ENCODE data around the gene KCNB1. TPM values are rescaled to one million over a fixed set of nuclear protein-coding genes. Genes with fewer than 3 reads are reported as not detected.

Gene KCNB1
- total RNA-seq, 1 donor from 2014 or later = 1.3 TPM

- peaks cover 2% of the 10 kb centered on the region for H3K27me3 Mint-ChIP-seq (ENCODE audit: low read depth)
- no peaks in the 10 kb centered on the region for H3K9me3 Mint-ChIP-seq (ENCODE audit: low read depth)
- H3K4me3 Mint-ChIP-seq (ENCODE audit: unreplicated experiment) = no peak overlapping the region
- no peak overlapping the region for H3K27ac Mint-ChIP-seq (ENCODE audit: unreplicated experiment)
- no peaks in the 10 kb centered on the region for H3K36me3 Mint-ChIP-seq (ENCODE audit: low read depth)
- peaks cover 9% of the 10 kb centered on the region for H3K4me1 Mint-ChIP-seq (ENCODE audit: low read depth)
- DNase-seq (ENCODE audit: low spot score) = no peak
- no peak for TF ChIP-seq CTCF (IDR thresholded peaks at IDR 0.05)
These were observed 130.7 kb downstream of the KCNB1 start for GRCh38 chr20:49351775-49352174.

GRCh38 chr20:49349694-49350252 is 132.7 kb downstream of the KCNB1 start:
- TF ChIP-seq CTCF (IDR thresholded peaks at IDR 0.05) = no peak
- peaks cover 29% of the 10 kb centered on the region for H3K4me1 Mint-ChIP-seq (ENCODE audit: low read depth)
- no peak overlapping the region for H3K4me3 Mint-ChIP-seq (ENCODE audit: unreplicated experiment)
- DNase-seq (ENCODE audit: low spot score) = no peak
- no peaks in the 10 kb centered on the region for H3K9me3 Mint-ChIP-seq (ENCODE audit: low read depth)
- H3K36me3 Mint-ChIP-seq (ENCODE audit: low read depth) = no peaks in the 10 kb centered on the region
- H3K27me3 Mint-ChIP-seq (ENCODE audit: low read depth) = peaks cover 2% of the 10 kb centered on the region
- H3K27ac Mint-ChIP-seq (ENCODE audit: unreplicated experiment) = no peak overlapping the region

- H3K27me3 Mint-ChIP-seq (ENCODE audit: low read depth) = peaks cover 2% of the 10 kb centered on the region
- no peaks in the 10 kb centered on the region for H3K36me3 Mint-ChIP-seq (ENCODE audit: low read depth)
- no peak overlapping the region for H3K4me3 Mint-ChIP-seq (ENCODE audit: unreplicated experiment)
- no peak for DNase-seq (ENCODE audit: low spot score)
- H3K27ac Mint-ChIP-seq (ENCODE audit: unreplicated experiment) = no peak overlapping the region
- no peak for TF ChIP-seq CTCF (IDR thresholded peaks at IDR 0.05)
- no peaks in the 10 kb centered on the region for H3K9me3 Mint-ChIP-seq (ENCODE audit: low read depth)
- H3K4me1 Mint-ChIP-seq (ENCODE audit: low read depth) = peaks cover 36% of the 10 kb centered on the region
These were observed 133.4 kb downstream of the KCNB1 start for GRCh38 chr20:49349078-49349477.

GRCh38 chr20:49348563-49348962 is 133.9 kb downstream of the KCNB1 start:
- no peak for DNase-seq (ENCODE audit: low spot score)
- no peak for TF ChIP-seq CTCF (IDR thresholded peaks at IDR 0.05)
- Mint-ChIP-seq H3K27ac (ENCODE audit: unreplicated experiment) (no peak overlapping the region), H3K9me3 (ENCODE audit: low read depth) (no peaks in the 10 kb centered on the region), H3K4me1 (ENCODE audit: low read depth) (peaks cover 41% of the 10 kb centered on the region), H3K27me3 (ENCODE audit: low read depth) (peaks cover 2% of the 10 kb centered on the region), H3K4me3 (ENCODE audit: unreplicated experiment) (no peak overlapping the region), H3K36me3 (ENCODE audit: low read depth) (no peaks in the 10 kb centered on the region)

GRCh38 chr20:49347156-49347555 is 135.3 kb downstream of the KCNB1 start:
- H3K27ac Mint-ChIP-seq (ENCODE audit: unreplicated experiment) = peak overlapping the region; percentile 54
- H3K27me3 Mint-ChIP-seq (ENCODE audit: low read depth) = peaks cover 2% of the 10 kb centered on the region
- H3K36me3 Mint-ChIP-seq (ENCODE audit: low read depth) = no peaks in the 10 kb centered on the region
- TF ChIP-seq CTCF (IDR thresholded peaks at IDR 0.05) = no peak
- H3K9me3 Mint-ChIP-seq (ENCODE audit: low read depth) = no peaks in the 10 kb centered on the region
- DNase-seq (ENCODE audit: low spot score) = no peak
- peaks cover 49% of the 10 kb centered on the region for H3K4me1 Mint-ChIP-seq (ENCODE audit: low read depth)
- no peak overlapping the region for H3K4me3 Mint-ChIP-seq (ENCODE audit: unreplicated experiment)

Measured in chondrocyte (in vitro differentiated cells).